Choroid plexus epithelial cell (primary cell): ENCODE data around the gene RYR2.

Source experiments
- DNase-seq: peaks from one replicate; pipeline ENCODE4 v3.0.0-alpha.2; 2010; ENCODE audit warnings: low read depth
- H3K4me3 ChIP-seq: 2 replicates; pipeline ENCODE4 v1.5.1; 2011; ENCODE audit warnings: low read depth, mild to moderate bottlenecking, control low read depth, low read length, moderate library complexity
- TF ChIP-seq, protein P1 (sequence below): conservative IDR thresholded peaks from 2 replicates; pipeline ENCODE4 v1.5.1; 2011; ENCODE audit warnings: low read depth, mild to moderate bottlenecking, control low read depth, inconsistent platforms, low read length, moderate library complexity

RYR2 gene

DNA sequence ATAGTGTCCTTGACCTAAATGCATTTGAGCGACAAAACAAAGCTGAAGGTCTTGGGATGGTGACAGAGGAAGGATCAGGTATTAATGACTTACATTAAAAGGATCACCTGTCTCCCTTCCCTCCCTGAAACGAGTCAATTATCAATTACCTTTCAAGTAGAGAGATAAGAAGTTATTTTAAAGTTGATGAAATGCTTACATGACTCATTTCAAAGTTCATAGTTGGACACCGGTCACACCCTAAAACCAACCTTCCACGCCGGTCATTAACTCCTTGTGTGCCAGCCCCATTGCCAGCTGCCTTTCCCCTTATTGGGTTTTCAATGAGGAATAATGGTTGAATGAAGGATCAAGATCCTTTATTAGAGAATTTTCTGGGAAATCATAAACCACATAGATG lies 719.0 kb downstream of the RYR2 start:
- H3K4me3 ChIP-seq, result no peak overlapping the region
- TF ChIP-seq, protein P1, sequence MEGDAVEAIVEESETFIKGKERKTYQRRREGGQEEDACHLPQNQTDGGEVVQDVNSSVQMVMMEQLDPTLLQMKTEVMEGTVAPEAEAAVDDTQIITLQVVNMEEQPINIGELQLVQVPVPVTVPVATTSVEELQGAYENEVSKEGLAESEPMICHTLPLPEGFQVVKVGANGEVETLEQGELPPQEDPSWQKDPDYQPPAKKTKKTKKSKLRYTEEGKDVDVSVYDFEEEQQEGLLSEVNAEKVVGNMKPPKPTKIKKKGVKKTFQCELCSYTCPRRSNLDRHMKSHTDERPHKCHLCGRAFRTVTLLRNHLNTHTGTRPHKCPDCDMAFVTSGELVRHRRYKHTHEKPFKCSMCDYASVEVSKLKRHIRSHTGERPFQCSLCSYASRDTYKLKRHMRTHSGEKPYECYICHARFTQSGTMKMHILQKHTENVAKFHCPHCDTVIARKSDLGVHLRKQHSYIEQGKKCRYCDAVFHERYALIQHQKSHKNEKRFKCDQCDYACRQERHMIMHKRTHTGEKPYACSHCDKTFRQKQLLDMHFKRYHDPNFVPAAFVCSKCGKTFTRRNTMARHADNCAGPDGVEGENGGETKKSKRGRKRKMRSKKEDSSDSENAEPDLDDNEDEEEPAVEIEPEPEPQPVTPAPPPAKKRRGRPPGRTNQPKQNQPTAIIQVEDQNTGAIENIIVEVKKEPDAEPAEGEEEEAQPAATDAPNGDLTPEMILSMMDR, result no peak
- no peak for DNase-seq

DNA sequence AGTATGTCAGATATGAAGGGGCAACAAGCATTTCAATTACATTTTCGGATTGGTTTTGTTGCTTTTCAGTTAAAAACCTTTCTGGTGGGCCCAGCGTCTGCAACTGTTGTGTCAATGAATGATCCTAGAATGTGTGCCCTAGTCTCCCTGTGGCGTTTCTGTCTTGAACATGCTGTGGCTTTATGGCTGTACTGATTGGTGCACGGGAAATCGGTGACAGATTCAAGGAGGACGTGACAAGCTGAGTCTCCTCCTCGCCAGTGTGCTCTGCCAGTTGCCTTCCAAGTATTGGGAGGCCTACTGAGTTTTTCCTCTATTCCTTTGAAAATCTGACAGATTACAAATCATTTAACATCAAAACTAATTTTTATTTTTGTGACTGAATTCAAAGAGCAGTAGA lies 721.2 kb downstream of the RYR2 start:
- DNase-seq, result no peak
- TF ChIP-seq, protein P1, result no peak
- H3K4me3 ChIP-seq, result no peak overlapping the region

DNA sequence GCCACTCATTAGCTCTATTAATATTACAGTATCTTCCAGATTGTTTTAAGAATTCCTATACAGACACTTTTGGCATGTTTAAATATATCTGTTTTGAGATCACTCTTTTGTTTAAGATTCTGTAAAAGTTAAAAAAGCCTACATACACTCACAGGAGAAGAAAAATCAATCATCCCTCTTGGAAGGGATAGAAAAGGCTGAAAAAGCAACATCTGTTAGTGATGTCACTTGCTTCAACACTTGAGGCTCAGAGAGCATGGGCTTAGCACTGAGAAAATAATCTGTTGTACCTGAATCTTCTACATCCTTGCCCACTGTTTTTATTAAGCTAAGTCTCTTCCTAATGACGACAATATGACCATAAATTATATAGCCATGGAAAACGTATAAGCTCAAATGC lies 721.8 kb downstream of the RYR2 start:
- TF ChIP-seq, protein P1, result no peak
- H3K4me3 ChIP-seq, result no peak overlapping the region
- no peak for DNase-seq

DNA sequence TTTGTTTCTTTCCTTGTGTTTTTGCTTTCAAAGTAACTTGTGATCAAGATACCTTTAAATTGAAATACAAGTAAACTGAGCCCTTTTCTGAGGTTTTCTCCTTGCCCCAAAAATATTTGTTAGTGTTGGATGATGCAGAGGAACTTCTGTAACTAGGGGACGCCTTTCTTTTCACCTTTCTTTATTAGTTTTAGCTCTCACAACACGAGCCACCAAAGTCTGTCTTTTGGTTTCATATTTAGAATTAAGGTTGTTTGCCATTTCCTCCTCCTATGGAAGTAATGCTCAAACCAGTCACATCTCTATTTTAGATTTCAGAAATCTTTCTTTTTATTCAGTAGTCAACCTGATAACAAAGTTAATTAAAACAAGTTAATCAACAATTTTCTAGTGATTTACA lies 727.9 kb downstream of the RYR2 start:
- no peak overlapping the region for H3K4me3 ChIP-seq
- TF ChIP-seq, protein P1, result no peak
- DNase-seq, result no peak

DNA sequence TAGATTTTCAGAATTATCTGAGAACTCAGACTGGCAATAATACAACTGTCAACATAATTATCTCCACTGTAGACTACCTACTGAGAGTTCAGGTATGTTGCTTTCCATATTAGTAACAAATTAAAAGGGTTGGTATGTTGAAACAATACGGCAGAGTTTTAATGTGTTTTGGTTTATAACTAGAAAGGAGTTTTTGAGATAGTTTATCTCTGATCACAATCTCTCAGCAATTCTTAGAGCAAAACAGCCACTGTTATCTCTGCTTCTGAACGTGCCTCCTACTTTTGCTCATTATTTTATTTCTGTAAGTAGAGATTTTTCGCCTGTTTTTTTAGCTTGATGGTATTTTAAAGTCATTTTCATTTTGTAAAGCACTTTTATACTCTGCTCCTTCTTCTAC lies 730.0 kb downstream of the RYR2 start:
- no peak for DNase-seq
- TF ChIP-seq, protein P1, result no peak

DNA sequence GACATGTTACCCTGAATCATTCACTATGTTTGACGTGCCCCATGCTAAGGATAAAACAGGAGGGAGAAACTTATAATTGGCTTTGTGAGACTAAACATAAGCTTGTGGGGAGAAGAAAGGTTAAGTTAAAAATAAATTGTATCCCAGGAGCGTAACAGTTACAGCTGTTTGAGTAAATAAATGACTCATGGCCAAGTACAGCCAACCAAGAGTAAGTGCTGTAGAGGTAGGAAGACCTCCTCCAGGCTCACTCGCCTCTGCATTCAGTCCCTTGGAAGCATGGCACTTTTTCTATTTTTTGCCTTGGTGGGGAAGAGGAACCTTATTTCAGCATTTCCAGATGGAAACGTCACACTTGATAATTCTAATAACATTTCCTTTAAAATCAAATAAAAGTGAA lies 732.3 kb downstream of the RYR2 start:
- TF ChIP-seq, protein P1, result no peak
- no peak overlapping the region for H3K4me3 ChIP-seq
- no peak for DNase-seq

More for the DNA sequence above, 730.0 kb downstream of the RYR2 start:
- H3K4me3 ChIP-seq, result no peak overlapping the region

DNA sequence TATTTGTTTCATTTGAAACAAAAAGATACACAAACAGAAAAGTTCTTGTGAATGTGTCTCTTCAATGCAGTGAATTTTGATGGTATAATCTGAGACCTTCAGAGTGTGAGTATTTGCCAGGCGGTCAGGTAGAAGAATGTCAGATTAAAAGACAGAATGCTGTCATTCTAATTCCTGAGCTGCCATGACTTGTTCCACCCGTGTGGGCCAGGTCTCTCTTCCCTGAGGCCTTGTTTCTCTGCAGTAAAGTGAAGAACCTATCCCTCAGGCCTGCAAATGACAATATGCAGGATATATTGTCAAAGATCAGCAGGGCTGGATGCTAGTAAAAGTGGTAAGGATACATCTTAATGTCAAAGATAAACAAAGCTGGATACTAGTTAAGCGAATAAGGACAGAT lies 737.4 kb downstream of the RYR2 start:
- TF ChIP-seq, protein P1, result no peak
- no peak for DNase-seq
- no peak overlapping the region for H3K4me3 ChIP-seq
